ENCODE data around the gene ZFP36L2.
A peak's percentile ranks its signal among the peaks of the same experiment; 100 is the strongest.

ZFP36L2 gene

DNA sequence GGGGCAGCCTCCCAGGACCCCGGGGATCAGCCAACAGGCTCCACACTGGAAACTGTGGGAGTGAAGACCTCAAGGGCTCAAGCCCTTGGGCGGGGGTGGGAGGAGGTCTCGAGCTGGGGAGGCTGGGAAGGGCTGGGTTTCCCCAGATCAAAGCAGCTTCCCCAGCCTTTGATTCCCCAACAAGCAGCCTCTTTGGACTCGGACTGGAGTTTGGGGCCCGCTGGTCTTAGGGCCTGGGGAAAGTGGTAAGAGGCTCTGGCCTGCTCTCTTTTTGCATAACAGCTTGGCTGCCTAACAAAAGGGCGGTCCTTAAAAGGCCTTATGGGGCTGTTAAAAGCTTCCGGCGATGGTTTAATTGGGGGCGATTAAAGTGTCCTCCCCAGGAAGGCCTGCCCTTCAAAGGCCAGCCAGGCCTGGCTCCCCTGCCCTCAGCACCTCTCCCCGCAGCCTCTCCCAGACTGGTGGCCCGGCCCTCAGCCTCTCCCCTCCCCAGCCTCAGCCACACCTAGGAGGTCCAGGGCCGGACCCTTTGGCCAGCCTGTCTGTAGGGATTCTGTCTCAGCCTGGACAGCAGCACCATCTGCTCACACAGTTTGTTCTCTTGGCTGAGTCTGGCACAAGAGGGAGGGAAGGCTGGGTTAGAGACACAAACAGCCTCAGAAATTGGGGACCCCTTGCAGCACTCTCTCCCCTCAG, 39.6 kb downstream of the ZFP36L2 start:
- Histone ChIP-seq H3K4me3 (ENCODE audit: low read depth, low read length) (no peak overlapping the region), H3K9me3 (ENCODE audit: control insufficient read depth, insufficient read depth, low read length) (no peaks in the 10 kb centered on the region), H3K4me1 (ENCODE audit: control insufficient read depth, insufficient read depth, low read length) (peaks cover 8% of the 10 kb centered on the region), H3K27me3 (ENCODE audit: control insufficient read depth, insufficient read depth, low read length) (no peaks in the 10 kb centered on the region), H3K36me3 (ENCODE audit: control insufficient read depth, insufficient read depth, low read length) (peaks cover 3% of the 10 kb centered on the region), H3K9ac (ENCODE audit: low read depth, low read length) (peak overlapping the region; percentile 29)

DNA sequence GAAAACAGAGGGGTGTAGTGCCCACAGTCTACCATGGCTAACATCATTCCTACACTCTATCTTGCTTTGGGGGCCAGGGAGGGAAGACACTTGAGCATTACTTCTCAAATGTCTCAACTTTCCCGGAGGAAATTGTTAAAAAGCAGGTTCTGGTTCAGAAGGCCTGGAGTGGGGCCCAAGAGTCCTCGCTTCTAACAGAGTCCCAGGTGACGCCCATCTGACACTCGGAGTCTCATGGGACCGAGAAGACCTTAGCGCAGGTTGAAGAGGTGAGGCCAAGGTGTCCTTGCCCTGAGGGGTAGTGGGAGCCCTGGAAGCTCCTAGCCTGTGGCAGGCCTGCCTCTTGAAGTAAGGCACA, 40.1 kb downstream of the ZFP36L2 start:
- no peaks in the 10 kb centered on the region for H3K27me3 ChIP-seq (ENCODE audit: control insufficient read depth, insufficient read depth, low read length)
- H3K9me3 ChIP-seq (ENCODE audit: control insufficient read depth, insufficient read depth, low read length), result no peaks in the 10 kb centered on the region
- peak overlapping the region; percentile 29 for H3K9ac ChIP-seq (ENCODE audit: low read depth, low read length)
- H3K4me3 ChIP-seq (ENCODE audit: low read depth, low read length), result no peak overlapping the region
- H3K36me3 ChIP-seq (ENCODE audit: control insufficient read depth, insufficient read depth, low read length), result peaks cover 3% of the 10 kb centered on the region
- peaks cover 13% of the 10 kb centered on the region for H3K4me1 ChIP-seq (ENCODE audit: control insufficient read depth, insufficient read depth, low read length)

DNA sequence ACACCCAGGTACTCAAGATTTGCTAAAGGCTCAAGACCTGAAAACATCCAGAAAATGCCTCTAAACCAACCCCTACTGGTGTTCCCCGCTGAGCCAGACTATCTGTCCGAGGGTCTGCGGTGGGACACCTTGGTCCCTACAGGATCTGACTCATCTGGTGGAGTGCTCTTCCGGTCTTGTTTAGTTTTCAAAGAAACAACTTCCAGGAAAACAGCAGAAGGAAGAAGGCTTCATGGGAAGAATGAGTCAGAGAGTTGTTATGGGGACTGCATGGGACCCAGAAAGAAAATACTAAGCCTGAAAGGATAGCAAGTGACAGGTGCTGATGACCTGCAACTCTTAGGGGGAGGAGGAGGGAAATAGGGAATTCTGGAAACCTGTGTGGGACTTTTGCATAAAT, 41.3 kb downstream of the ZFP36L2 start:
- Histone ChIP-seq H3K9me3 (ENCODE audit: control insufficient read depth, insufficient read depth, low read length) (no peaks in the 10 kb centered on the region), H3K9ac (ENCODE audit: low read depth, low read length) (no peak overlapping the region)

DNA sequence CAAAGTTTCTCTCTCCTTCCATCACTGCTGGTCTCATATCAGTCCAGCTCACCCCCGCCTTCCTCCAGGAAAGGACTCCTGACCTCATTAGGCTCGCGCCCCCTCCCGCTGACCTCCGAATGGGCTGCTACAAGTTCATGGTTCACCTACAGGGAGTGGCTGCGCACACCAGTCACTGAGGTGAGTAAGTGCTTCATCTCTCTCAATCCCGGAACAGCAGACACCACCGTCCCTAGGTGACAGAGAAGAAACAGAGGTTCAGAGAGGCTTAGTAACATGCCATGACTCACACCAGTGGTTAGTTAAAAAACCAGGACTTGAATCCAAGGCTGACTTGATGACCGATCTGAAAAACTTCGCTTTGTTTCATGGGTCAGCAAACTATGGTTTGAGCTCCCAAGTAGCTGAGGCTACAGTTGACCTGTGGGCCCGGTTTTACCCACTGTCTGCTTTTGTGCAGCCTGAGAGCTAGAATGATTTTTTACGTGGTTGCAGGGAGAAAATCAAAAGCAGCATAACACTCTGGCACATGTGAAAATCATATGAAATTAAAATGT, 42.0 kb downstream of the ZFP36L2 start:
- H3K4me1 ChIP-seq (ENCODE audit: control insufficient read depth, insufficient read depth, low read length), result peaks cover 27% of the 10 kb centered on the region
- no peak overlapping the region for H3K9ac ChIP-seq (ENCODE audit: low read depth, low read length)

More for the DNA sequence above, 41.3 kb downstream of the ZFP36L2 start:
- H3K36me3 ChIP-seq (ENCODE audit: control insufficient read depth, insufficient read depth, low read length), result peaks cover 3% of the 10 kb centered on the region
- H3K4me3 ChIP-seq (ENCODE audit: low read depth, low read length), result no peak overlapping the region
- H3K4me1 ChIP-seq (ENCODE audit: control insufficient read depth, insufficient read depth, low read length), result peaks cover 23% of the 10 kb centered on the region
- no peaks in the 10 kb centered on the region for H3K27me3 ChIP-seq (ENCODE audit: control insufficient read depth, insufficient read depth, low read length)

DNA sequence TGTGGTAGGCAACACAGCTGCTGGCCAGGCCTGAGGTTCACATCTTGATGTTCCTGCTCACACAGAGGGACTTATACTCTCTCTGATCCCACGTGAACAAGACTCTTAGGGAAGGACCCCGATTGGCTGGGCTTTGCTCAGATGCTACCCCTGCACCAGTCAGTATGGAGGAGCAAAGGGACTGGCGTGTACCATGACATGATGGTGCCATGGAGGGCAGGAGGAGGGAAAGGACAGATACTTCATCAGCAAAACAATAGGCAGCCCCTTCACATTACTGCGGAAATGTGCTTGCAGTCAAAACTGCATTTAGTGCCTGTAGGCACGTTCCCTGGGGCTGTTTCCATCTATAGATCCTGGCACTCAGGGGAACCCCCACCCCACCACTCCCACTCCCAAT, 42.7 kb downstream of the ZFP36L2 start:
- H3K36me3 ChIP-seq (ENCODE audit: control insufficient read depth, insufficient read depth, low read length), result peaks cover 3% of the 10 kb centered on the region
- peaks cover 31% of the 10 kb centered on the region for H3K4me1 ChIP-seq (ENCODE audit: control insufficient read depth, insufficient read depth, low read length)
- no peaks in the 10 kb centered on the region for H3K27me3 ChIP-seq (ENCODE audit: control insufficient read depth, insufficient read depth, low read length)
- no peak overlapping the region for H3K4me3 ChIP-seq (ENCODE audit: low read depth, low read length)
- H3K9ac ChIP-seq (ENCODE audit: low read depth, low read length), result no peak overlapping the region
- no peaks in the 10 kb centered on the region for H3K9me3 ChIP-seq (ENCODE audit: control insufficient read depth, insufficient read depth, low read length)

More for the DNA sequence above, 42.0 kb downstream of the ZFP36L2 start:
- H3K36me3 ChIP-seq (ENCODE audit: control insufficient read depth, insufficient read depth, low read length), result peaks cover 3% of the 10 kb centered on the region
- H3K4me3 ChIP-seq (ENCODE audit: low read depth, low read length), result no peak overlapping the region
- no peaks in the 10 kb centered on the region for H3K27me3 ChIP-seq (ENCODE audit: control insufficient read depth, insufficient read depth, low read length)
- no peaks in the 10 kb centered on the region for H3K9me3 ChIP-seq (ENCODE audit: control insufficient read depth, insufficient read depth, low read length)

DNA sequence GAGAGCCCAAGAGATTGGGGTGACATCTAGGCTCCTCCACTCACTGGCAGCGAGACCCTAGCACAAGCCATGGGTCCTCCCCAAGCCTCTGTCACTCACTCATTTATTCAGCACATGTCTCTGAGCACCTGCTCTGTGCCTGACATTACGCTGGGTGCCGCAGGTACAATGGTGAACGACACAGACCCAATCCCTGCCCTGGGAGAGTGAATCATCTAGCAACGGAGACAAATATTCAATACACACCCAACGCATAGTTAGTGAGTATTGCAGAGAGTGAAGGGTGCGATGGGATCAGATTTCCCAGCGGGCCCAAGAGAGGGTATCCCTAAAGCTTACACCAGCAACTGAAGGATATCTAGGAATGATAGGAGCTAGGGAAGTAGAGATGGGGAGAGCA, 45.5 kb downstream of the ZFP36L2 start:
- no peak overlapping the region for H3K9ac ChIP-seq (ENCODE audit: low read depth, low read length)
- peaks cover 31% of the 10 kb centered on the region for H3K4me1 ChIP-seq (ENCODE audit: control insufficient read depth, insufficient read depth, low read length)
- no peaks in the 10 kb centered on the region for H3K9me3 ChIP-seq (ENCODE audit: control insufficient read depth, insufficient read depth, low read length)
- H3K36me3 ChIP-seq (ENCODE audit: control insufficient read depth, insufficient read depth, low read length), result no peaks in the 10 kb centered on the region
- H3K4me3 ChIP-seq (ENCODE audit: low read depth, low read length), result no peak overlapping the region
- H3K27me3 ChIP-seq (ENCODE audit: control insufficient read depth, insufficient read depth, low read length), result no peaks in the 10 kb centered on the region

DNA sequence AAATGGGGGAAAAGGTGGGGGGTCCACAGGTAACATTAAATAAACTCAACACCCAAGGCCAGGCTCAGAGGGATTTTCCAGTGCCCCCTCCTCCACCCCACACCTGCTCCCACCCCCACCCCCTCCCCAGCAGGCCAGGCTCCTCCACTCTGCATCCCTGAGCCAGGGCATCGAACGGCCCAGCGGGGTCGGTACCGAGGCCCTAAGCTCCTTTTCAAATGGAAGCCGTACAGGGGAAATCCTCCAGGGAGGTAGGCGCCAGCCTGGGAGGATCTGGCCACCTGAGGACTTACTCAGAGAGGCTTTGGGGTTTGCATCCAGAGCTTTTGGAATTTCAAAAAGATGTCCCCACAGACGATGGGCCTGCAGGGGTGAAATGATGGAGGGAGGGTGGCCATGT, 46.5 kb downstream of the ZFP36L2 start:
- no peaks in the 10 kb centered on the region for H3K9me3 ChIP-seq (ENCODE audit: control insufficient read depth, insufficient read depth, low read length)
- H3K4me1 ChIP-seq (ENCODE audit: control insufficient read depth, insufficient read depth, low read length), result peaks cover 32% of the 10 kb centered on the region
- H3K4me3 ChIP-seq (ENCODE audit: low read depth, low read length), result no peak overlapping the region
- H3K27me3 ChIP-seq (ENCODE audit: control insufficient read depth, insufficient read depth, low read length), result no peaks in the 10 kb centered on the region
- H3K36me3 ChIP-seq (ENCODE audit: control insufficient read depth, insufficient read depth, low read length), result no peaks in the 10 kb centered on the region
- peak overlapping the region; percentile 60 for H3K9ac ChIP-seq (ENCODE audit: low read depth, low read length)

DNA sequence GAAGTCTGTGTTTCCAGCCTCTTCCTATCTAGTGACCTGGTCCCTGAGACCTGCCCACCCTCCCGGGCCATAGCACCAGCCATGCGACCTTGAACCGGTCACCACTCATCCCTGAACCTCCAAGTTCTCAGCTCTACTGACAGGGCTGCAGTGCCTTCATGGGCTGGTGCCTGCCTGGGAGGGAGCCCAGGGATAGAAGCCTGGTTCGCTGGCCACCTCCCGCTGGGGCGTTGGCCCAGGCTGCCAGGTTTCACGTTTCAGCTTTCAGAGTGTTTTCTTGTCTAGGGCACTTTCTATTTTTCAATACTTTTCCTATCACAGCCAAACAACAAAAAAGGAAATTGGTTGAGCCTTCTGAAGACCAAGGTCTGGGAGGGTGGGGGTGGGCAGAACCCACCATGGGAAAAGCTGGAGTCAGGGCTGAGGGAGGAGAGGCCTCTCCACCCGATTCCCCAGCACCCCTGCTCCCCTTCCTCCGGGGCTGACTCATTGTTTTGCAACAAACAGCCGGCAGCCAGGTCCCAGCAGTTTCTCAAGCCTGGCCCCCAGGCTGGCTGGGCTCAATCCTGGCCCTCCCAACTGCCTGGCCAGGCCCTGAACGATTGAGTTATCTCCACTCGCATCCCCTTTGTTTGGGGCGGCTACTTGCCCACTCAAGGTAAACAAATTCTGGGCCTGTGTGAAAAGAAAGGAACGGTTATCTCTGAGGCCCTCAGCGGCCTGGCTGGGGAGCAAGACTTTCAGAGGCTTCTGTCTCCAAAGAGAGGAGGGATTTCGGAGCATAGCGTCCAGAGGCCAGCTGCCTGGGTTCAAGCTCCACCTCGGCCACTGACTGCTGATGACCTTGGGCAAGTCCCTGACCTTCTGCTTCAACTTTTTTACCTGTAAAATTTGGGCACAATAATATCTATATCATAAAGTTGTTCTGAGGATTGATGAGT, 47.5 kb downstream of the ZFP36L2 start:
- Histone ChIP-seq H3K4me1 (ENCODE audit: control insufficient read depth, insufficient read depth, low read length) (peaks cover 30% of the 10 kb centered on the region), H3K9ac (ENCODE audit: low read depth, low read length) (peak overlapping the region; percentile 60), H3K4me3 (ENCODE audit: low read depth, low read length) (no peak overlapping the region), H3K36me3 (ENCODE audit: control insufficient read depth, insufficient read depth, low read length) (no peaks in the 10 kb centered on the region), H3K27me3 (ENCODE audit: control insufficient read depth, insufficient read depth, low read length) (no peaks in the 10 kb centered on the region), H3K9me3 (ENCODE audit: control insufficient read depth, insufficient read depth, low read length) (no peaks in the 10 kb centered on the region)

DNA sequence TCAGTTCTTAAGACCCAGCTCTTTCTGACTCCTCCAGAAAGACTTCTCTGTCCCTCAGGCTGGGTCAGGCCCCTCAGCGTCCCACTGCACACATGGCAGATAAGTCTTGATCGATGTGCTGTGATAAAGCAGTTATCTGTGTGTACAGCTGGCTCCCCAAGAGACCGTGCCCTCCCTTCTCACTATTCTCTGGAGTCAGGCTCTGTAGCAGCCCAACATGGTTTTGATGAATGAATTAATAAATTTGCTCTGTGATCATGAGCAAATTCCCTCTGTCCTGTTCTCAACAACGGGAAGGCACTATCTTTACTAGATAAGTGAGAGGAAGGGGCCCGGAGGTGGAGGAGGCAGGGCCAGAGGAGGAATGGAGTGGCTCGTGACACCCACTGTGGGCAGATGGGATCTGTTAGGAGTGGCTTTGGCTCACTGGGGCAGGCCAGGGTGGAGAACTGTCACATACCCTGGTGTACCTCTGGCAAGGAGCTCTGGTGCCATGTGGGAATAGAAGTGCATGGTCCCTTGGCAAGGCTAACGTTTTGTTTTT, 48.3 kb downstream of the ZFP36L2 start:
- peak overlapping the region; percentile 8 for H3K9ac ChIP-seq (ENCODE audit: low read depth, low read length)

DNA sequence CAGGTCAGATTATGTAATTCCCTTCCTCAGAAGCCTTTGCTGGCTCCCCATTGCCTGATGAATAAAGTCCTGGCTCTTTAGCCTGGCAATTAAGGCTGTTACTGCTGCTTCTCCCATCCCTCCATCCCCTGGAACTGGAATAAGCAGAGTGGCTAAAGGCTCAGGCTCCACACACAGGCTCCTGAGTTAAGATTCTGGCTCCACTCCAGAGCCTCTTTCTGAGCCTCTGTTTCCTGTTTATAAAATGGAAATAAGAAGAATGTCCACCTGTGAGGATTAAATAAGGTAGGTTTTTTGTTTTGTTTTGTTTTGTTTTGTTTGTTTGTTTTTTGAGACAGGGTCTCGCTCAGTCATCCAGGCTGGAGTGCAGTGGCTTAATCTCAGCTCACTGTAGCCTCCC, 50.0 kb downstream of the ZFP36L2 start:
- peaks cover 26% of the 10 kb centered on the region for H3K4me1 ChIP-seq (ENCODE audit: control insufficient read depth, insufficient read depth, low read length)
- no peak overlapping the region for H3K9ac ChIP-seq (ENCODE audit: low read depth, low read length)
- no peaks in the 10 kb centered on the region for H3K27me3 ChIP-seq (ENCODE audit: control insufficient read depth, insufficient read depth, low read length)
- no peak overlapping the region for H3K4me3 ChIP-seq (ENCODE audit: low read depth, low read length)
- no peaks in the 10 kb centered on the region for H3K9me3 ChIP-seq (ENCODE audit: control insufficient read depth, insufficient read depth, low read length)
- no peaks in the 10 kb centered on the region for H3K36me3 ChIP-seq (ENCODE audit: control insufficient read depth, insufficient read depth, low read length)

More for the DNA sequence above, 48.3 kb downstream of the ZFP36L2 start:
- Histone ChIP-seq H3K36me3 (ENCODE audit: control insufficient read depth, insufficient read depth, low read length) (no peaks in the 10 kb centered on the region), H3K27me3 (ENCODE audit: control insufficient read depth, insufficient read depth, low read length) (no peaks in the 10 kb centered on the region), H3K9me3 (ENCODE audit: control insufficient read depth, insufficient read depth, low read length) (no peaks in the 10 kb centered on the region), H3K4me3 (ENCODE audit: low read depth, low read length) (no peak overlapping the region), H3K4me1 (ENCODE audit: control insufficient read depth, insufficient read depth, low read length) (peaks cover 30% of the 10 kb centered on the region)

DNA sequence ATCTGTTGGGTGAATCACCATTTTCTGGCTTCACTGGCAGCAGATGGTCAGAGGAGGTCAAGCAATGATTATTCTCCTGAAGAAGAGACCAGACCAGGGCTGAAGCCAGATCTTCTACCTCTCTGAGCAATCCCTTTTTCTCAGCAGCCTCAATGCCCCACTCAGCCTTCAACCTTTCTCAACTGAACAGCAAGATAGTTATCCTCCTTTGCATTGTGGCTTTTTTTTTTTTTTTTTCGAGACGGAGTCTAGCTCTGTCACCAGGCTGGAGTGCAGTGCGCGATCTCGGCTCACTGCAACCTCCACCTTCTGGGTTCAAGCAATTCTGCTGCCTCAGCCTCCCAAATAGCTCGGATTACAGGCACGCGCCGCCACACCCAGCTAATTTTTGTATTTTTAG, 50.5 kb downstream of the ZFP36L2 start:
- Histone ChIP-seq H3K9ac (ENCODE audit: low read depth, low read length) (no peak overlapping the region), H3K4me1 (ENCODE audit: control insufficient read depth, insufficient read depth, low read length) (peaks cover 20% of the 10 kb centered on the region), H3K4me3 (ENCODE audit: low read depth, low read length) (no peak overlapping the region), H3K36me3 (ENCODE audit: control insufficient read depth, insufficient read depth, low read length) (no peaks in the 10 kb centered on the region), H3K27me3 (ENCODE audit: control insufficient read depth, insufficient read depth, low read length) (no peaks in the 10 kb centered on the region), H3K9me3 (ENCODE audit: control insufficient read depth, insufficient read depth, low read length) (no peaks in the 10 kb centered on the region)
